Vagina (tissue), 2 donors: Measurements from ENCODE around the gene OR6C70.
"Not testable (repeated sequence)": the region's sequence is repeated elsewhere in the genome, so short reads cannot be mapped to it uniquely, and the experiment has no call there.

Experiments
- POLR2A ChIP-seq, 2 donors: fragments of 450-650 bp; IDR thresholded peaks; one replicate each; pipeline ENCODE4 v1.6.1; 2017; ENCODE audit warnings: antibody characterized with exemption in 2 of 2, mild to moderate bottlenecking in 2 of 2, moderate library complexity in 2 of 2
- POLR2AphosphoS5 ChIP-seq, 2 donors: sonication (generic); formaldehyde crosslinking; IDR thresholded peaks; one replicate each; pipeline ENCODE4 v1.9.0; 2017; ENCODE audit warnings: antibody characterized with exemption in 2 of 2, mild to moderate bottlenecking in 2 of 2, low read depth in 1 of 2; ENCODE audit not compliant: insufficient read depth in 1 of 2
- TF ChIP-seq, protein P1 (sequence below), 3 experiments: fragments of 450-650 bp in 2 of 3; fragments of 200-600 bp in 1 of 3; sonication (generic) in 1 of 3; IDR thresholded peaks; one replicate each; pipeline ENCODE4 v1.5.1; 2017 to 2019; ENCODE audit warnings: antibody characterized with exemption in 3 of 3, mild to moderate bottlenecking in 2 of 3, moderate library complexity in 2 of 3

DNA sequence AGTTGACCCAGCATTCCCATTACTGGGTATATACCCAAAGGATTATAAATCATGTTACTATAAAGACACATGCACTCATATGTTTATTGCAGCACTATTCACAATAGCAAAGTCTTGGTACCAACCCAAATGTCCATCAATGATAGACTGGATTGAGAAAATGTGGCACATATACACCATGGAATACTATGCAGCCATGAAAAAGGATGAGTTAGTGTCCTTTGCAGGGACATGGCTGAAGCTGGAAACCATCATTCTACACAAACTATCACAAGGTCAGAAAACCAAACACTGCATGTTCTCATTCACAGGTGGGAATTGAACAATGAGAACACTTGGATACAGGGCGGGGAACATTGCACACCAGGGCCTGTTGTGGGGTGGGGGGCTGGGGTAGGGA is 5.0 kb downstream of the OR6C70 start:
- TF ChIP-seq POLR2A (IDR thresholded peaks at IDR 0.05); POLR2AphosphoS5 (IDR thresholded peaks at IDR 0.05; ENCODE audit: insufficient read depth in 1 of 2, low read depth in 1 of 2): not testable (repeated sequence)
- TF ChIP-seq, protein P1, sequence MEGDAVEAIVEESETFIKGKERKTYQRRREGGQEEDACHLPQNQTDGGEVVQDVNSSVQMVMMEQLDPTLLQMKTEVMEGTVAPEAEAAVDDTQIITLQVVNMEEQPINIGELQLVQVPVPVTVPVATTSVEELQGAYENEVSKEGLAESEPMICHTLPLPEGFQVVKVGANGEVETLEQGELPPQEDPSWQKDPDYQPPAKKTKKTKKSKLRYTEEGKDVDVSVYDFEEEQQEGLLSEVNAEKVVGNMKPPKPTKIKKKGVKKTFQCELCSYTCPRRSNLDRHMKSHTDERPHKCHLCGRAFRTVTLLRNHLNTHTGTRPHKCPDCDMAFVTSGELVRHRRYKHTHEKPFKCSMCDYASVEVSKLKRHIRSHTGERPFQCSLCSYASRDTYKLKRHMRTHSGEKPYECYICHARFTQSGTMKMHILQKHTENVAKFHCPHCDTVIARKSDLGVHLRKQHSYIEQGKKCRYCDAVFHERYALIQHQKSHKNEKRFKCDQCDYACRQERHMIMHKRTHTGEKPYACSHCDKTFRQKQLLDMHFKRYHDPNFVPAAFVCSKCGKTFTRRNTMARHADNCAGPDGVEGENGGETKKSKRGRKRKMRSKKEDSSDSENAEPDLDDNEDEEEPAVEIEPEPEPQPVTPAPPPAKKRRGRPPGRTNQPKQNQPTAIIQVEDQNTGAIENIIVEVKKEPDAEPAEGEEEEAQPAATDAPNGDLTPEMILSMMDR (IDR thresholded peaks at IDR 0.05), result not testable (repeated sequence)
